GM19238 (cell line): ENCODE measurements around the gene LTBP2.

Experiments
- DNase-seq: peaks from one replicate; pipeline ENCODE4 v3.0.0; 2011; ENCODE audit warnings: low spot score; ENCODE audit not compliant: insufficient read length

LTBP2 gene

DNA sequence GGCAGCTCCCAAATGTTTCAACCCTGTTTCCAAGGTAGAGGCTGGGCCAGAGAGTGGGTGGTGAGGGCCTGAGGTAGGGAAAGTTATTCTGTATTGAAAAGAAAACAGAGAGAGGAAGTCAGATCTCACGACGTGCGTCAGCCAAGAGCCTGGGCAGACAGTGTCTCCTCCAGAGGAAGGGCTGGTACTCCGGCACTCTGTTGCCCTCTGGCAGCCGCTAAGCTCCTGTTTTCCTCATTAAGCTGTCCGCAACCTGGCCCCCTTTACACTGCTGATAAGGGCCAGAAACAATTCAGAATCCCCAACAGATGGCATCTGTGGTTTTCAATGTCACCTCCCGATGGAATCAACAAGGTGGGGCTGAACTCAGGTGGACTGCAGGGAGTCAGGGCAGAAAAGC is 26.0 kb upstream of the LTBP2 start:
- DNase-seq: no peak

- no peak for DNase-seq
These were observed 25.1 kb upstream of the LTBP2 start for GRCh38 chr14:74637178-74637550.

GRCh38 chr14:74636424-74637177 is 24.6 kb upstream of the LTBP2 start:
- no peak for DNase-seq

DNA sequence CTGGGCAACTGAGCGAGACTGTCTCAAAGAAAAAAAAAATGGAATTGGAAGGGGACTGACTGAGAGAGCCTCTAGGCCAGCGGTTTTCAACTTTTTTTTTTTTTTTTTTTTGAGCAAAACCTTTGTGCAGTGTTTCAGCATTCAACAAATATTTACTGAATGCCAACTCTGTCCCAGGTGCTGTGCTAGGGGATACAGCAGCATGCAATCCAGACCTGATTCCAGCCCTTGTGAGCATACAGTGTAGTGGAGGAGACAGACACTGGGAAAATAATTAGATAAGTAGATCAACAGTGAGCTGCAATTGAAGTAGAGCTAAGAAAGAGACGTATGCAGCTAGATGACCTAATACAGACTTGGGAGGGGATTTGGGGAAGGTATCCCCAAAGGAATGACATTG is 23.8 kb upstream of the LTBP2 start:
- no peak for DNase-seq

DNA sequence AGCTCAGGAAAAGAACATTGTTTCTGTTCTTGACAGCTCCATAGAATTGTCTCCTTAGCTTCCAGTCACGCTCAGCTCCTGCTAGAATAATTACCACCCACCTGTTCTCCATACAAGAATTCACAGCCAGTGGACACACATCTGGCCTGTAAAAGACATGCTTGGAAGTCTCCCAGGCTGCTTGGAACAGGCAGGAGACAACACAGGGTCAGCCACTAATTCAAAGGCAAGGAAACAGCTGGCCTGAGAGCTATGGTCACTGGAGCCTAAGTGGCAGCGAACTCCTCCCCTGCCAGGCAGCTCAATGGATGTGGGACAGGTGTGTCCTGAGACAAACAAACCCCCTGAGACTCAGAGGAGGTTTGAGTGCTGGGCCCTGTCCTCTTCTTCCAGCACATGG is 22.9 kb upstream of the LTBP2 start:
- DNase-seq: no peak

GRCh38 chr14:74634481-74634880 is 22.4 kb upstream of the LTBP2 start:
- no peak for DNase-seq

- DNase-seq: no peak
These were observed 19.0 kb upstream of the LTBP2 start for GRCh38 chr14:74630881-74631690.

GRCh38 chr14:74628418-74628817 is 16.4 kb upstream of the LTBP2 start:
- DNase-seq: no peak

- no peak for DNase-seq
These were observed 15.0 kb upstream of the LTBP2 start for GRCh38 chr14:74627076-74627475.

DNA sequence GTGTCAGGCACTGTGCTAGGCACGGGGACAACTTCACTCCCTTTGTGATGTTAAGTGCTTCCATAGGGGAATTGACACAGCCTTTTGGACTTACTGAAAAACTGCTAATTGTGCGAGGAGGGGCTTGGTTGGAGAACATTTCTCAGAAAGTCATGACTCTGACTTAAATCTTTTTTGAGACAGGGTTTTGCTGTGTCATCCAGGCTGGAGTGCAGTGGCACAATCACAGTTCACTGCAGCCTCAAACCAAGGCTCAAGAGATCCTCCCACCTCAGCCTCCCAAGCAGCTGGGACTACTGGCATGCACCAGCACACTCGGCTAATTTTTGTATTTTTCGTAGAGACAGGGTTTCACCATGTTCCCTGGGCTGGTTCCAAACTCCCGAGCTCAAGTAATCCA is 10.2 kb upstream of the LTBP2 start:
- no peak for DNase-seq

DNA sequence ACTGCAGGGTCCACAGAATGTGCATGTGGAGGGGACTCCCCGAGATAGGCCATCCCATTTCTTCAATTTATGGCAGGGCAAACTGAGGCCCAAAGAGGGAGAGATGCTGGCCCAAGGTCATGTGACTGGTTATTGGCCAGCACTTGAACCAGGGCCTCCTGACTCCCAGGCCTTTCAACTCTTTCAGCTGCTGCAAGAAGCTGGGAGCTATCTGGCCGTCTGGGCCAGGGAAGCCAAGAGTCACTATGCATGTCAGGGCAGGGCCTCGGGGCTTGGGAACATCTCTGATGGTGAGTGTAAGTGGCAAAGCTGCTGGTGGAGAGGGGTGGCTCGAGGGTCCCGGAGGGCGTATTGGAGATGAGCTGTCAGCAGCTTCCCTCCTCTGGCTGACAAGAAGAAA is 9.5 kb upstream of the LTBP2 start:
- no peak for DNase-seq

- no peak for DNase-seq
These were observed 8.9 kb upstream of the LTBP2 start for GRCh38 chr14:74620923-74621322.

GRCh38 chr14:74620497-74620921 is 8.5 kb upstream of the LTBP2 start:
- DNase-seq: no peak

DNA sequence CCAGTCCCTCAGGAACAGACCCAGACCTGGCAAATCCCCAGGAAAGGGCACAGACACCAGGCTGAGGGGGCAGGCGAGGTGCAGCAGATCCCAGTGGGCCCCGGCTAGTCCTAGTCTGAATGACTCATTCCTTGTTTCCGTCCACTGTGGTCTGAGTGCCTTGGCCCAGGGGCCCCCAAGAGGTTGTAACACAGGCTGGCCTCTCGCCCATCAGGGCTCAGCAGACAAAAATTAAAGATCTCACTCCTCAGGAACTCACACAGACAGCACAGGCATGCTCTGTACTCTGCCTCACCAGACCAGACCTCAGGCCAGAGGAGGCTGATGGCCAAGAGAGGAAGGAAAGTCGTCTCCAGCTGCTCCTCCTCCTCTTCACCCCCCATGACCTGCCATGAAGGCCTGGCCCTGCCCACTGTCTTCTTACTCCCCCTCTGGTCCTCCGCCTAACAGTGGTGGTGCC is 7.7 kb upstream of the LTBP2 start:
- no peak for DNase-seq

DNA sequence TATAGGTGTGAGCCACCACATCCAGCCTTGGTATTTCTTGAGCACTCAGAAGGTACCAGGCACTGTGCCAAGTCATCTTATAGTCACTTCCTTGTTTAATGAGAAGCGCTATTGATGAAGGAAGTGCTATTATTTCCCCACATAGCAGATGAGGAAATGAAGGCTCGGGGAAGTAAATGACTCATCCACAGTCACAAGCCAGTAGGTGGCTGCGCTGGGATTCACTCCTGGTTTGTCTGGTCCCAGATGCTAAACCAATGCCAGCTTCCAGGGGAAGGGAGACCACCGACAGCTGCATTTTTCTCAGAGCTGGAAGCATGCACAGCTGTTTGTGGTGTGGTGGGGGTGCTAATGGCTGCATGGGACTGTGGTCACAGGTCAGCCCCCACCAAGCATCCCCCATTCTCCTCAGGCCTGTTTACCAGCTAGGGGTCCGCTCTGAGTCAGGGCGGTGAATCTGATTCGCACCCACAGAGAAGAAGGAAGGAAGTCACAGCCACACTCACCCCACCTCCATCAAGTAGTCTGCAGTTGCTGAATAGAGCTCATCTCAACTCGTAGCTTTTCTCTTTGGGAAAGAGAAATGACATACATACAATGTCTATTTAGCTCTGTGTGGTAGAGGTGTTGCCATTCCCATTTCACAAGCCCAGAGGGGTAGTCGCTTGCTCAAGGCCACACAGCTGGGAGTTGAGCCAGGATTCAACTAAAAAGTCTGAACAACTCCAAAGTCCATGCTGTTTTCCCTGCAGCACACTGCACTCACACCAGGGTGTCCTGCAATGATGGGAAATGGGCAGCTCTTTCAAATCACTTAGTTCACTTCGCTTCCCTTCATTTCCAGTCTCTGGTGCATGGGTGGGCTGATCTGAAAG is 6.3 kb upstream of the LTBP2 start:
- no peak for DNase-seq

DNA sequence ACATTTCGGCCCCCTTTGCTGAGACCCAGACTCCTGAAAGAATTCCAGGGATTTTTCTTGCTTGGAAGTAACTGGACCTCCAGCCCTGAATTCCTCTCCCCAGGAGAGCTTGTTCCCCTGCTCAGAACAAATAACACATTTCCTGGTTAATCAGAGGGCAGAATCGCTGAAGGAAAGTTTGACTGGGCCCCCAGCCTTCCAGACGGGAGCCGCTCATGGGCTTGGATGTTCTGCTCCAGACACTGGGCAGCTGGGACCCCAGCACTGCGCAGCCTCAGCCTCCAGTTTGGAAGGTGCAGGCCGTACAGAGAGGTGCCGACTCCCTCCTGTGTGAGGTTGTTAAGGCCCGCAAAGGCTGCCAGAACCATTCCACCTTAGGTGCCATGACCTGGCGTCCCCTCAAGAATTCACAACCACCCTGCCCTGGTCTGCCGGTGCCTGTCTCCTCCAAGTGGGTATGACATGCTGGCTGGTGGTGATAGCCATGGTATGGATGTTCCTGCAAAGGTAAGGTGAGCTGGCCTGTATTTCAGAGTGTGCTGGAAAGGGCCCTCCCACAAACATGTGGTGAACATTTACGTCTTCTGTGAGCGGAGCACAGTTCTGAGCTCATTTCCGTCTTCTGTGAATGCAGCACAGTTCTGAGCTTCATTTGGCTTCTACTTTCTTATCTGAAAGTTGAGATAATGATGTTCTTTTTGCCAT is 5.1 kb upstream of the LTBP2 start:
- no peak for DNase-seq

GRCh38 chr14:74616507-74616906 is 4.5 kb upstream of the LTBP2 start:
- no peak for DNase-seq

DNA sequence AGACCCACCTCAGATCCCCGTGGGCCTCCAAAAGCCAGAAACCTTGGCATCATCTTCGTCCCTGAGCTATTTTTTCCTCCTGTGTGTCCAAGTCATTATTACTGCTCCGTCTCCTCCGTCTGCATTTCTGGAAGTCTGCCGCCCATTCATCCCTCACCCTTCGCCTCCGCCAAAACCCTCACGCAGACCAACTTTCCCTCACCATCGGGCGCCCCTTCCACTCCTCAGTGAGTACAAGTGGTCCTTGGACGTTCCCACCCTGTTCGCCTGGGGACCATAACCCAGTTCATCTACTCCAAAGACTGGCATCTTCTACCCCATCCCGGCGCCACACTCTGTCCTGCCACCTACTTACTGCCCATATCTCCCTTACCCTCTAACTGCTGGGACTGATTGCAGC is 3.7 kb upstream of the LTBP2 start:
- DNase-seq: no peak

DNA sequence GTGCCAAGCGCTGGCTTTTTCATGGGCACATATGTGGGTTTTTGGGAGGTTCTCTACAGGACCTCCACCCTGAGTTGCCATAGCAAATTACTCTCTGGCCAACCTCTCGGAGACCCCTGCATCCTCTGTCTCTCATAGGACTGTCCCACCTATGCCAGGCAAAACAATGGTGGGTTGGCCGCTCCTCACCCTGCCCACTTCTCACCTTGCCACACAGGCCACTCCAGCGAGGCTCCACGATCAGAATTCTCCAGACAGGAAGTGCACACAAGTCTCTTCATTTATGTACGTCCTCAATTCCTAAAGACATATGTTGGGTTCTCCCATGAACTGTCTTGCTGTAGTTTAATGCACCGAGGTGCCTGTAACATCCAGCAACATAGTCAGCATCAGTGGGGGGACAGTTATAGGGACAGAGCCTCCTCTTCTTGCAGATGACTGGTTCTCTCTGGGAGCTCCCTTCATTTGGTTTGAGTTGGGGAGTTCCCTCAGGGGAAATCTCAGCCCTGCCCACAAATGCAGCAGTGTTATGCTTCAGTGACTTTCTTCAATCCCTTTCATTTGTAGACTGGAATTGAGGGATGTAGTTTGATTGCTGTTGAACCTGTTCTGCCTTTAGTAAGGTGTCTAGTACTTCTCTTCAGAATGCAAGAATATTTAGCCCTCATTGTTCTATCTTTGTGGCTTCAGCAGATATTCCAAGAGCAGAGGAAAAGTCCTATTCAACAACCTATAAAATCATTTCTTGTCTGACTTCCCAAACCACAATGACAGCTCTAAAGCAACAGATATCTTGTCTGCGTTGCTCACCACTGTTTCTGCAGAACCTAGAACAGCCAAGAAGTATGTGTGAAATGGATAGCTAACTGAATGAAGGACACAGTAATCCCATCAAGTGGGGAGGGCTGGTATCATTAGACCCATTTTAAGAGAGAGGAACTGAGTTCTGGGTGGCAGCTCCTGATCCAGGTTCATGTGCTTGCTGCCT is 2.8 kb upstream of the LTBP2 start:
- no peak for DNase-seq
